ENCODE results near the gene ADORA1.

ADORA1 gene

GRCh38 chr1:203213126-203213525, 85.6 kb downstream of the ADORA1 start:
- no peak for DNase-seq (ENCODE audit: low spot score)

DNA sequence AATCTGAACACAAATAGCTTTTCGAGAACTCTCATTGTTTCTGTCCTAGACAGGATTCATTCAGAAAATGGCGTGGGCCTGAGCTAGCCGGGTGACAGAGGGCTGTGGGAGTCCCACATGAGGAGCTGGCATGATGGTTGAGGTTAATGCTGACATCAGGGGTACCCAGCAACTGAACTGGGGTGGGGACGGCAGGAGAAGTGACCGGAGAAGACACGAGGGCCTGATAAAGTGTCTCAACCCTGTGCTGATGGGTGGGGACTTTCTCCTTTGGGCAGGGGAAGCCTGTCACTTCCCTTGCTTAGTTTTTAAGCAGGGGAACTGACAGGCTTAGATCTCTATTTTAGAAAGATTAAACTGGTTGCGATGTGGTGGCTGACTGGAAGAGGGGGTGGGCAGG, 87.3 kb downstream of the ADORA1 start:
- no peak for DNase-seq (ENCODE audit: low spot score)

DNA sequence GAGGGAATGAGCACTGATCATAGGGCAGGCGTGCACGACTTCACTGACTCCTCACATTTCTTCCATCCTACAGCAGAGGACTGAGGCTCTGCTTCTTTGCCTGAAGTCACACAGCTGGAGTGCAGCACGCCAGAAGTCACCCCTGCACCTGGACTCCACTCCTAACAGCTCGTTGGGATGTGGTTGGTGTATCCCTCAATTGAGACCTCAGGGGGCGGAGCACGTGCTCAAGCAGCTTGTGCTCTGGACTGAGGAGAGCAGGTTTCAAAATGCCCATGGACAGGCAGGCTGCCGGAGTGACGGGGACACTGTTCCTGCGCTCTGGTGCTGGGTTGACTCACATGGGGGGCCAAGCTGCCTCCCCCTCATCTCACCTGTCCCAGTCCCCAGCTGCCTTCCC, 88.0 kb downstream of the ADORA1 start:
- DNase-seq (ENCODE audit: low spot score), result no peak

GRCh38 chr1:203216274-203217138, 89.0 kb downstream of the ADORA1 start:
- peak; percentile 84 for DNase-seq (ENCODE audit: low spot score)

All from D341Med (cell line).